Right ventricle myocardium superior (tissue), 1 donor: ENCODE results near the gene STK32C. TPM values are rescaled to one million over a fixed set of nuclear protein-coding genes. Genes with fewer than 3 reads are reported as not detected.

Source experiments
- ATAC-seq: fragments of 200-7000 bp; cut with Tn5 transposase; one replicate; pipeline ENCODE4 v1.9.1; 2020; ENCODE audit warnings: mild to moderate bottlenecking; ENCODE audit not compliant: poor library complexity
- DNase-seq: peaks from one replicate; pipeline ENCODE4 v3.0.0-alpha.2; 2020
- intact Hi-C: fragments of 100-400 bp; cut with DNase I; formaldehyde crosslinking; loops from one replicate; pipeline ENCODE4 v1.11.2; 2022
- total RNA-seq: library from RNA; stranded (reverse); fragmentation: NEBNext Ultra II Directional; extraction: Animal tissue kit (Norgen Biotek cat#: 25700); gene quantifications from one replicate; pipeline ENCODE4 v1.2.1, GENCODE V29; 2021
- donor health status: DM: no; HTN: yes; CAD: no; lungs with severe emphysema.

Gene STK32C
- total RNA-seq, 1 donor from 2014 or later, result 5.9 TPM

DNA sequence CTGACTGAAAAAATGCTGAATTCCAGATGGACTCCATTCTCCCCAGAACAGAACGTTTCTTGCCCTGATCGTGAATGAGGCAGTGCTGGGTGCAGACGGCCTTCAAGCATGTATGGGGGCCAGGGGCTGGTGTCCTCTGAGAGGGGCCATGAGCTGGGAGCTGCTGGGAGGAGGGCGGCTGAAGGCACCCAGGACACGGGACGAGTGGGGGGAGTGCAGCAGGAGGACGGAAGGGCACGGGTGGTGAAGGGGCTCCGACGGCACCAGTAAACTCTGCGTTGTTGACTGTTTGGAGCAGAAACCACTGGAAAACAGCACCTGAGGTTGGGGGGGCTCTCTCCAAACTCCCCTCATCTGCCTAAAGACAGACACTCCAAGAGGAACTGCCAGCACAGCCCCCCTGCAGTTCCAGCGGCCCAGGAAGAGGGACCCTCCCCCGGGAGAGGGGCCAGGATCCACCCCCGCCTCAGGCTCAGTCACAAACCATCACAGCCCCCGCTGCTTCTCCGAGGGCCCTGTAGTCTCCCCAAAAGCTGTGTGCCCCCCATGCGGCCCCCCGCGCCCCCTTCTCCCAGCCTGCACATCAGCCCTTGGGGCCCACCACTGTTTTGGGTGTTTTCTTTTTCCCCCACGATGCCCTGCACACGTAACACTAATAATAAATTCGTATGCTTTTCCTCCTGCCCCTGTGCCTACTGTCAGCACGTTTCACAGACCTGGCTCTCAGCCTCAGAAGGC, 65.5 kb downstream of the STK32C start:
- intact Hi-C loops, result no loop called here
- no peak for ATAC-seq
- DNase-seq, result no peak

DNA sequence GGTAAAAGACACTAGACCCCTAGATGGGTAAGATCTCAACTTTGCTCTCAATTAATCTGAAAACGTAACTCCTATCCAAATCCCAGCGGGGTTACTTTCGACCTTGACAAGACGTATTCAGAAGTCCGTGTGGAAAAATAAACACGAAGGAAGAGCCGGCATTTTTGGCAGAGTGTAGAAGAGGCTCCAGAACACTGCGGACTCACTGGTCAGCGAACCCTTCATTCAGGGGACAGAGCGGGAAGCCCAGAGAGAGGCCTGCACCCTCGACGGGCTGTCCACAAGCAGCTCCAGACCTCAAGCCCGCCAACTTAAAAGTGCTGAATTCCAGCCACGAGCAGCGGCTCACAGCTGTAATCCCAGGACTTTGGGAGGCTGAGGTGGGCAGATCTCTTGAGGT, 66.3 kb downstream of the STK32C start:
- intact Hi-C loops, result no loop called here
- ATAC-seq, result no peak
- DNase-seq, result no peak

DNA sequence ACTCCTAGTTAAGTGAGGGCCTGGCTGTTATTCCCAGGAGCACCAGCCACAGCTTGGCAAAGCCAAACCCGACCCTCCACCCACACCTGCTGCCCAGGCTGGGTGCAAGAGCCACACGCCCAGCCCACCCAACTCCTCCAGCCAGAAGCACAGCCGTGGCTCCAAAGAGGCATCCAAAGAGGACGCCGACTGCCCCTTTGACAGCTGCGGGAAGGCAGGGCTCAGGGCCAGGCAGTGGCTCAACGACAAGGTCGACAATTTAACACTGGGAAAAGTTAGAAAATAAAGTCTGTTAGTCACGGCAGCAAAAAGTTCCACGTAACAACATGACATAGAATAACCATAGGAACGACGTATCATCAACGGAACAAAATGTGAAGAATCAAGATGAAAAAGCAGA, 66.7 kb downstream of the STK32C start:
- no peak for ATAC-seq
- DNase-seq, result no peak
- intact Hi-C loops, result no loop called here

DNA sequence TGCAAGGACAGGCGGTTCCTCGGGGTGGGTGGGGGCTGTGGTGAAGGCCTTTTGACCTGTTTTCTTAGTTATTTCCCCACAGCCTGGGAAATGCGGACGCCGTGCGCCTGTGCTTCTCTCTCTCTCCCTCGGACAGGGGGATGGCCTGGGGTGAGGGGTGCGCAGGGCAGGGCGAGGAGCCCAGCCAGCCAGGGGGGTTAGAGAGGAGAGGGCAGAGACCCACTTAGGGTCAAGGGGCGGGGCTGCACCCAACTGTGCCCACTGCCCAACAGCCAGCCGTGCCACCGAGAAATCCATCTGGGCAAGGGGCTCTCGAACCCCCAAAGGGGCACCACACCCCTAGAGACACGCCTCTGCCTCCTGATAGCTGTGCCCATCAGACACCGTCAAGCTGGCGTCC, 67.2 kb downstream of the STK32C start:
- no peak for ATAC-seq
- intact Hi-C loops, result no loop called here
- no peak for DNase-seq

DNA sequence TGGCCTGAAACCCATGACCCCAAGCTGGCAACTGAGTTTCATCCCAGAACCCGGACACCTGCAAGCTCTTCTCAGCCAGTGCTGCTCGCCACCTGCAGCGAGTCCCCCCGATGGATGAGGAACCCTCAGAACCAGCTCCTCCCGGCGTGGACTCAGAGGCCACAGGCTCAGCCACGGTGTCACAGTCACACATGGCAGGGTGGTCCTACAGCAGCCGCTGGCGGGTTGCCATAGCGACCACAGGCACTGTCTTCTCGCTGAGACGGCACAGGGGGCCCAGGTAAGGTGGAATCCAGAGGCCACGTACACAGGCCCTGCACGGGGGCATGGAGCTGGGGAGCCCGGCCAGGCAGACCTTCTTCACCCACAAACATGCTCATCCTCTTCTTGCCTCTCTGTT, 67.6 kb downstream of the STK32C start:
- no peak for DNase-seq
- ATAC-seq, result no peak
- intact Hi-C loops, result no loop called here

DNA sequence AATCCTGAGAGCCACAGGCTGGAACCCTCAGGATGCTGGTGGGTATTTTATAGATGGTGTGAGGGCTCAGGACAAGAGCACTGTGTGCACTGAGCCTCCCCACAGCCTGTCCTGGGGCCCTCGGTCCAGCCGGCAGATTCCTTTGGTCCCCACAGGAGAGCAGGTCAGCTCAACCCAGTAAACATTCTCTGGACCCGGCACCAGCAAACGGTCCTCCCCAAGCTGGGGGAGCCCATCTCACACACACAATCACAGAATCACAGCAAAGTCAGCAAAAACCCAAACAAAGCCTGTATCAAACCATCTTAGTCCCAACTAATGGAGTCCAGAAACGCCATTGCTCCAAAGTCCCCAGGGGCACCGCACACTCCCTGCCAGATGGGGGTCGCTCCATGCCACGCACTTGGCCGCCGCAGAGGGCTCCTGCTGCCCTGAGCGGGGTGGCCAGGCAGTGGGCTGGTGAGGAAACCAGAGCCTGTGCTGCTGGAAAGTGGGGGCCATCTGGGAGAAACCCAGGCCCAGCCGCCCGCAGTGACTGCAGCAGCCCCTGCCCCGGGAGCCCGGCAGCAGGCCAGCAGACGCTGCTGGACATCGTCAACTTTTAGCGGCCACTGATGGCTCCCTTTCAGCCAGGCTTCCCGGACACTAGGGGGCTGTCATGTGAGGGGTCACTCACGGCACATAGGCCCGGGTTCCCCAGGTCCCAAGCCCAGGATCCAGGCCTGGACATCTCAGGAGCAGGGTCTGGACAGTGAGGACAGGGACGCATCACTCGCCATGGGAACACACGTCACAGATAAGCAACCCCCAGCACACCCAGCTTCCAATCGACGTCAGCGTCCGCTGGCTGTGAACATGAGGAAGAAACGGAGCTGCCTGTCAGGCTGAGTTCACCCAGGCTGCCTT, 68.4 kb downstream of the STK32C start:
- intact Hi-C loops, result no loop called here
- no peak for DNase-seq
- peak; percentile 56 for ATAC-seq

DNA sequence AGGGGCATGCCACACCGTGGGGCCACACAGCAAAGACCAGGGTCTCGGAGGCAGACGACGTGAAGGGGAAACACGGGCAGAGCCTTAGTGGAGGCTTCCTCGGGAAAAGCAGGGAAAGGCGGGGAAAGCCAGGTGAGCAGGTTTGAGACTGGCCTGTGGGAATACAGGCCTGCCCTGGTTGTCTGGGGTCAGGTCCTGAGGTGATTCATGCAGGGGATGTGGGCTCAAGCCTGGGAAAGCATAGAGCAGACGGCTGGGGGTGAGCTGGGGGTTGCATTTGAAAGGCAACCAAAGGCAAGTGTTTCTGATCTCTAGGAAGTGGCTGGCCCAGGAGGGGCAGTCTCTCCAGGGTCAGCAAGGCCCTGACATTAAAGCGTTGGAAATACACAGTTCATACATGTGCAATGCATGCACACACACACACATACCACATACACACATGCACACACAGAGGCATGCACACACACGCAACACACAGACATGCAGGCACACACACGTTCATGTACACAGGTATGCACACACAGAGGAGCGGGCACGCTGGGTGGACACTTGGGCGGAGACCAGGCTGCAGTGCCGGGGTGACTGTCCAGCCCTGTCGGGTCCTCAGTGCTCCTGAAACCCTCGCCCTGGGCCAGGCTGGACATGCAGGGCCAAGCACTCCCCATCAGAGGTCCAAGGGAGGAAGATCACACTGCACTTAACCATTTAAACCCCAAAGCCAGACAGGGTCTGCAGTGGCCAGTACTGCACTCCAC, 69.2 kb downstream of the STK32C start:
- DNase-seq, result no peak
- intact Hi-C loops, result no loop called here
- no peak for ATAC-seq

DNA sequence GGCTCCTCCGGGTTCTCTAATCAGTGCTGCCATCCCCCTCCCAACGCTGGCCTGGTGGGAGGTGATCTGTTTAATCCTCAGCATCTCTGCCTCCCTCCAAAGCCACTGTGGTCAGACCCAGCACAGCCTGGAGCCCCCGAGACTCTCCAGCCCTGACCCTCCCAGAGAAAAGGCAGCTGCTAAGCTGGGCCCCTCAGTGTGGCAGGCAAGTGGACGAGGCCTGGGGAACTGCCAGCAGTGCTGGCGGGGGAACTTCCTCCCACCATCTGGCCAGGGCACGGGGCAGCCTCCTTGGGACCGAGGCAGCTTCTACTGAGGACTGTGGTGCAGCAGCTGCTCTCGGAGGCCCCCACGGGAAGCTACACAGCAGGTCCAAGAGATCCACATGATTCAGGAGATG, 69.9 kb downstream of the STK32C start:
- ATAC-seq (no peak), DNase-seq (no peak)
- intact Hi-C loops, result no loop called here

DNA sequence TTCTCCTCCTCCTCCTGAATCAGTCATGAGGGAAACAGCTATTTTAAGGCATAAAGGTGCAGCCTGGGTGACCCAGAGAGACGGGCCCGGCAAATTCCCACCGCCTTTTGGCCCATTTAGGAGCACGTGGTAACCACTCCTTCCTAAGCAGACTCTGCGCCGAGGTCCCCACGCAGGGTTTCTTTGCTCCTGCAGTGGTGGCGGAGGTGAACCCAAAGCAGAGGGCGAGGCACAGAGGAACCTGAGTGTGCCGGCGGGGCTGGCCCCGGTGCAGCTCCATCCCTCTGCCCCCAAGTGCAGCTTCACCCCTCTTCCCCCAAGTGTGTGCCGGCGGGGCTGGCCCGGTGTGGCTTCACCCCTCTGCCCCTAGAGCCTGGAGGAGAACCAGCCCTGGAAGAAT, 70.4 kb downstream of the STK32C start:
- no peak for ATAC-seq
- DNase-seq, result no peak
- intact Hi-C loops, result no loop called here

DNA sequence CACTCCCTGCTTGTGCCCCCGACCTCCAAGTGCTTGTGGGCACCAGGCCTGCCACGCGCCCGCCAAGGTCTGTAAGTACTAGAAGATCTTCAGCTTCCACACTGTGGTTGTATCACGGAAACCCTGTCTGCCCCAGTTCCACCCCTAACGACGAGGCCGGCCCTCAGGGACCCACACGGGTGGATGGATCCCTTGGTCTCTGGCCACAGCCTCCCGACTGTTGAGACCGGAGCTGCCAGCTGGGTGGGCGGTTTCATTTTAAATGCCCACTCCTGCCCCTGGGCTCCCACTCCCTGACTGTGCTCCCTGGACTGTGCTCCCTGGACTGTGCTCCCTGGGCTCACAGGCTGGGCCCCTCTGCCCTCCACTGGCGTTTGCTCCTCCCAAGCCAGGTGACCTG, 70.9 kb downstream of the STK32C start:
- intact Hi-C loops, result no loop called here
- DNase-seq (no peak), ATAC-seq (no peak)

DNA sequence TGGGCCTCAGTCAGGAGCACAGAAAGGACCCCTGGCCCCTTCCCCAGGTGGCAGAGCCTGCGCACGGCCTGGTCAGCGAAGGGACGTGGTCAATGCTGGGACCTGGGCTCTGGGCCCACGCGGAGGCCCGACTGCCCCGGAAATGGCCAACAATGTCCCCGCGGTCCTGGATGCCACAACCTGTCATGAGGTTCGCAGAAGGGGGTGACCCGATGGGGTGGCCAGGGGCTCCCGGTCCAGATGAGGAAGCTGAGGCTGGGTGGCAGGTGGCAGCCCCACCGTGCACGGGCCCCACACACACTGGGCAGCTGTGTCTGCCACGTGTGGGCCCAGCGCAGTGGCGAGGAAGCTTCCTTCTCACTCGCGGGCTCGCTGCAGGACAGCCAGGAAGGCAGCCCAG, 71.6 kb downstream of the STK32C start:
- ATAC-seq (no peak), DNase-seq (no peak)
- intact Hi-C loops, result no loop called here

DNA sequence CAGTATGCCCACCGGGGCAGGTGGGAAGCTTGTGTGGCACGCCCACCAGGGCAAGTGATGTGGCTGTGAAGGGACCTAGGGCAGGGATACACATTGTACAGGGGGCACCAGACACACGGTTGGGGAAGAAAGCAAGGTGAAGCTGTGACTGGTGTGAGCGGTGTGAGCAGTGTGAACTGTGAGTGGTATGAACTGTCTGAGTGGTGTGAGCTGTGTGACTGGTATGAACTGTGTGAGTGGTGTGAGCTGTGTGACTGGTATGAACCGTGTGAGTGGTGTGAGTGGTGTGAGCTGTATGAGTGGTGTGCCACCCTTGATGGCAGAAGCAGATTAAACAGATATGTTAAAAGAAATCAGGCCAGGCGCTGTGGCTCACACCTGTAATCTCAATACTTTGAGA, 72.9 kb downstream of the STK32C start:
- intact Hi-C loops, result no loop called here
- ATAC-seq (no peak), DNase-seq (no peak)

DNA sequence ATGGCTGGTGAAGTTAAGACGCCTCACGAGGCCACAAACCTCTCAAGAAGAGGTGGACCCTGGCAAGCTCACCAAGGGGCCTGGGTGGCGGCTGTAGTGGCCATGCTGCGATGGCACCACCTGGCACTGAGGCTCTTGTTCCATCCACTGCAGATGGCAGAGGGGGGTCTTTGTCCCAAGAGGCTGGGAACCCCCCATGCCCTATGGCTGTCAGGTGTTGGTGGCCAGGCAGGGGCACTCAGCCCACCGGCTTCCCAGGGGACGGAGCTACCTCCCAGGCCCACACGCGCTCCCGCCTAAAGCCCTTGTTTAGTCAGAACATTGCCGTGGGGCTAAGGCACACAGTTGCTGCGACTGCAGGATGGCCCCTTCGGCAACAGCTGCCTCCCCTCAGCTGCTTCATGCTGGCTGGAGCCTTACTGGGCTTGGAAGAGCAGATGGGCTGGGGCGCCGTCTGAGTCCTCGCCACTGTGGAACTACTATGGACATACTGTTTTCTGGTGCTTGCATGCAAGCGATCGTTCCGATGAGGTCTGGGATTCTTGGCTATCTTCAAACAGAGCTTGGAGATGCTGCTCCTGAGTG, 74.2 kb downstream of the STK32C start:
- DNase-seq, result no peak
- intact Hi-C loops, result no loop called here
- ATAC-seq, result no peak

DNA sequence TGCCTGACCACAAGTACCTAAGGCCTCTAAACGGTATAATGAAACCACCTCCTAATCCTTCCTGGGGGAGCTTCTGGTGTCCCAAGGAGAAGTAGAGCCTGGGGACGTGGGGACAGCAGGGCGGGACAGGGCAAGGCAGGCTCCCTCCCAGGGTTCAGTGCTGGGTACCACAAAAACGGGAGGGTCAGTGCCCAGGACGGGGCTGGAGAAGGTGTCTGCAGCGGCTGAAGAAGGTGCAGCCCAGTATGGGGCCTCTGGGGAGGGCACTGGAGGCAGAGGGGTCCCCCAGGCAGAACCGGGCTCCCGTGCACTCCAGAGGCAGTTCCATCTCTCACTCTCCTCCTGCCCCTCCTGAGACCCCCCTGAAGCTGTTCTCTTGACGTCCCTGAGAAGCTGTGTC, 74.8 kb downstream of the STK32C start:
- intact Hi-C loops, result no loop called here
- DNase-seq (no peak), ATAC-seq (no peak)

DNA sequence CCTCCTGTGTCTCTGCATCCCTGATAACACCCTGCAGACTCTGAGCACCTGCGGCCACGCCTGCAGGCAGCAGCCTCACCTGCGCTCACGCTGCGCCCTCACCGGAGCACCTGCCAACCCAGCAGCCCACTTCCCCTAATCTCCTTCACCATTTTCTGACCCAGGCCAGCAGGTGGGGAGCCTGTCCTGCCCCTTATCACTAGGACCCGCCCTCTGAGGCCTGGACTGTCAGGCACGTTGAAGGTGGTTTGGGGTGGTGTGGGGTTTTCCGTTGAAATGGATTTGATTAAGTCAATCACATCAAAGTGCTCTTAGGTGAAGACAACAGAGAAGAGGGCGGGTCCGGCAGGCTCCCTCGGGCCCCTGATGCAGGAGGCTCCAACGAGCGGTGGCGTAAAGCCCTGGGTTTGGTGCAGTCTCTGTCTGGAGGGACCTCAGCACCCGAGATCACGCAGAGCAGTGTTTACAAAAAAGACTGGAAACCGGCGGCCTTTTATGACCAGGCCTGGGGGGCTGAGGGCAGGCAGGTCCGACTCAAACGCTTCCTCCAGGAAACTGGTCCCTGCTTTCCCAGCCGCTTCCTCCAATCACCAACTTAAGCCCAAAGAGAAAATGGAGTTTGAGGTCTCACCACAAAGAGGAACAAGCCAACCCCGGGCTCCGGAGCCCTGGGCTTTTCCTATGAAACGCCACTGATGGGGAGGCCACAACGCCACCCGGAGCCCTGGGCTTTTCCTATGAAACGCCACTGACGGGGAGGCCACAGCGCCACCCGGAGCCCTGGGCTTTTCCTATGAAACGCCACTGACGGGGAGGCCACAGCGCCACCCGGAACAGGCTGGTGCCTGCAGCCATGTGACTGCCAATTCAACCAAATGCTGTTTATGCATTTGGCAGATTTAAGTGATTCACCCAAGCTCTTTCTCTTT, 75.5 kb downstream of the STK32C start:
- DNase-seq (peak; percentile 72), ATAC-seq (peak; percentile 42)

DNA sequence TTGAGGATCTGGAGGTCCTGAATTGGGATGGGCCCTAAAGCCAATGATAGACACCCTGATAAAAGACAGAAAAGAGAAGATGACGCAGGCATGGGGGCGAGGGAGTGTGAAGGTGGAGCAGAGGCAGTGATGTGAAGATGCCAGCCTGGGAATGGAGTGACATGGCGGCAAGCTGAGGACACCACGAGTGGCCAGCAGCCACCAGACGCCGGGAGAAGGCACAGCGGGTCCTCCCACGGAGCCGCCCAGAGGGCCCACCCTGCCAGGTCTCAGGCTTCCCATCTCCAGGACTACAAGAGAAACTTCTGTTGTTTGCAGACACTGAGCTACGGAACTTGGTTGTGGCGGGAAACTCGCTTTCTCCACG, 76.1 kb downstream of the STK32C start:
- ATAC-seq, result no peak
- intact Hi-C loops, result no loop called here
- no peak for DNase-seq

More for the DNA sequence above, 75.5 kb downstream of the STK32C start:
- intact Hi-C loops, result no loop called here

DNA sequence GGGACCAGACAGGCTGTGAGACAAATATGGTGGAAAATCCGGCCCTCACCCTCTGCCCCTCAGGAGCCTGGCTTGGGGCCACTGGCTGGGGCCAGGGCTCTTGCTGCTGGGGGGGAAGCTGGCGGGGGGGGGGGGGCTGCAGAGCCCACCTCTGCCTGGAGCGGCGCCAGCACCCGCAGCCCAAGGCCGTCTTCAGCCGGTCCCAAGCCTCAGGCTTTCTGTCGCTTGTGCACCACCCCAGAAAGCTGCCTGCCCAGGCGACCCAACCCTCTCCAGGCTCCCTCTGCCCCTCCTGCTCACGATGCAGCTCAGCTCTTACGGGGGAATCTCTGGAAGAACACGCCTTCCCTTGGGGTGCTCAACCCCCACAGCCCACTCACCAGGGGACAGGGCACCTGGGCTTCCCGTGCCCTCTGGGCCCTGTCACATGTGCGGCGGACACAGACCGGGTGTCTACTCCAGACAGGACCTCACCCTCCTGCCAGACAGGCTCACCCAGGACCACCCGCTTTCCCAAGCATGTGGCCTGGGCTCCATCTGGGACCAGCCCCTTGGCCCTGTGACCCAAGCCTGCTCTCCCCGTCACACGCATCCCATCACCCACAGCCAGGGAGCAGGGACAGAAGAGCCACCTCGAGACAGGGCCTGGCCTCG, 77.1 kb downstream of the STK32C start:
- intact Hi-C loops, result no loop called here
- no peak for DNase-seq
- no peak for ATAC-seq
